Gastrocnemius medialis (tissue), 4 donors: ENCODE results near the gene TAL2. TPM values are rescaled to one million over a fixed set of nuclear protein-coding genes. Genes with fewer than 3 reads are reported as not detected.

ENCODE experiments used
- ATAC-seq, 2 donors: fragments of 150-250 bp; one replicate each; pipeline ENCODE4 v1.9.1; 2016
- DNase-seq, 2 donors: peaks; one replicate each; pipeline ENCODE4 v3.0.0-alpha.2; 2019
- H3K27ac ChIP-seq, 4 donors: fragments of 200-600 bp; sonication (generic); 1 replicate in 1 of 4; 2 replicates in 3 of 4; pipeline ENCODE4 v1.5.1; 2016 to 2018; ENCODE audit warnings: mild to moderate bottlenecking in 2 of 4, moderate library complexity in 1 of 4
- H3K27me3 ChIP-seq, 3 donors: fragments of 200-600 bp; sonication (generic) in 2 of 3; 1 replicate in 1 of 3; 2 replicates in 2 of 3; pipeline versions ENCODE4 v1.5.1 to v1.6.0; 2016 to 2019; ENCODE audit warnings: mild to moderate bottlenecking in 1 of 3, moderate library complexity in 1 of 3
- H3K36me3 ChIP-seq, 2 donors: fragments of 200-600 bp; sonication (generic) in 1 of 2; one replicate each; pipeline ENCODE4 v1.5.1; 2017 to 2018
- H3K4me1 ChIP-seq, 2 donors: fragments of 200-600 bp; sonication (generic) in 1 of 2; one replicate each; pipeline ENCODE4 v1.5.1; 2016 to 2017; ENCODE audit warnings: mild to moderate bottlenecking in 2 of 2
- H3K4me3 ChIP-seq, 4 donors: fragments of 200-600 bp; sonication (generic) in 3 of 4; 1 replicate in 1 of 4; 2 replicates in 3 of 4; pipeline ENCODE4 v1.5.1; 2016 to 2019; ENCODE audit warnings: mild to moderate bottlenecking in 2 of 4
- H3K9me3 ChIP-seq, 3 donors: fragments of 200-600 bp; sonication (generic) in 2 of 3; 1 replicate in 1 of 3; 2 replicates in 2 of 3; pipeline ENCODE4 v1.5.1; 2016 to 2019
- CTCF ChIP-seq, 5 experiments: fragments of 450-650 bp in 3 of 5; fragments of 200-600 bp in 2 of 5; sonication (generic) in 2 of 5; IDR thresholded peaks in 4 of 5; conservative IDR thresholded peaks in 1 of 5; 1 replicate in 4 of 5; 2 replicates in 1 of 5; pipeline ENCODE4 v1.5.1; 2016 to 2019; ENCODE audit warnings: antibody characterized with exemption in 5 of 5, mild to moderate bottlenecking in 3 of 5, moderate library complexity in 3 of 5
- POLR2A ChIP-seq, 2 donors: fragments of 450-650 bp; IDR thresholded peaks; one replicate each; pipeline ENCODE4 v1.6.1; 2017; ENCODE audit warnings: antibody characterized with exemption in 2 of 2, mild to moderate bottlenecking in 2 of 2, moderate library complexity in 2 of 2
- in situ Hi-C, 4 donors: fragments of 200-750 bp; cut with MboI; loops; one replicate each; pipeline versions ENCODE4 v1.15.0 to v1.8.0; 2017; ENCODE audit warnings: low sequenced_read_pairs in 4 of 4
- intact Hi-C: fragments of 100-400 bp; cut with DNase I; formaldehyde crosslinking; loops from one replicate; pipeline ENCODE4 v1.15.1; 2023; ENCODE audit warnings: low total_unique reads
- total RNA-seq, 4 donors: library from RNA; depleted of rRNA; stranded (reverse); fragments of >200 nt; gene quantifications; one replicate each; pipeline versions ENCODE4 v1.1.0 to v1.2.3, GENCODE V29; 2016

Gene TAL2
- total RNA-seq, 4 donors from 2014 or later = not detected

GRCh38 chr9:105712297-105712696, 50.0 kb downstream of the TAL2 start:
- Histone ChIP-seq H3K36me3 (no peaks in the 10 kb centered on the region), H3K4me1 (peaks cover 46 to 59% of the 10 kb centered on the region in 2 donors), H3K9me3 (no peaks in the 10 kb centered on the region), H3K27me3 (no peaks in the 10 kb centered on the region), H3K27ac (peak overlapping the region; percentile 79 to 84 (median 82)), H3K4me3 (no peak overlapping the region)
- DNase-seq (no peak), ATAC-seq (no peak)
- in situ Hi-C loops (loop anchor here in 1 of 4 donors (25.0 kb wide), 1 partner anchor 275 kb away; the partner anchor contains the start of gene FSD1L), intact Hi-C loops (loop anchor here (2.0 to 5.0 kb wide), 2 partner anchors 101 to 1060 kb away; no protein-coding TSS in a partner anchor)
- TF ChIP-seq POLR2A (IDR thresholded peaks at IDR 0.05) (no peak), CTCF (IDR thresholded peaks at IDR 0.05 in 4 of 5, conservative IDR thresholded peaks at IDR 0.05 in 1 of 5) (no peak)

Other genes starting within 250 kb of the TAL2 start
- 10 to 100 TPM in 2 of 4 donors, 1 to 10 TPM in 2; 8.5 to 19.6 (median 12.4) TPM for gene FSD1L, start 214.4 kb upstream of the TAL2 start, total RNA-seq
- gene FKTN, start 104.3 kb upstream of the TAL2 start, total RNA-seq = 1 to 10 TPM; 3.2 to 7.7 (median 6.1) TPM
- gene TMEM38B, start 32.1 kb downstream of the TAL2 start, total RNA-seq = 10 to 100 TPM; 81.4 to 97.6 (median 89.8) TPM